ENCODE measurements around the gene MALSU1.

Gene MALSU1

GRCh38 chr7:23335136-23335535 is 36.0 kb downstream of the MALSU1 start:
- no peak for DNase-seq (ENCODE audit: low read depth in 2 of 2)

GRCh38 chr7:23335621-23336020 is 36.5 kb downstream of the MALSU1 start:
- DNase-seq (ENCODE audit: low read depth in 2 of 2) = no peak

- DNase-seq (ENCODE audit: low read depth in 2 of 2) = no peak
Observed at GRCh38 chr7:23336086-23336485, 36.9 kb downstream of the MALSU1 start.

GRCh38 chr7:23336799-23337283 is 37.7 kb downstream of the MALSU1 start:
- no peak for DNase-seq (ENCODE audit: low read depth in 2 of 2)

- no peak for DNase-seq (ENCODE audit: low read depth in 2 of 2)
Observed at GRCh38 chr7:23337374-23337773, 38.2 kb downstream of the MALSU1 start.

GRCh38 chr7:23338439-23338838 is 39.3 kb downstream of the MALSU1 start:
- no peak for DNase-seq (ENCODE audit: low read depth in 2 of 2)

- no peak for DNase-seq (ENCODE audit: low read depth in 2 of 2)
Observed at GRCh38 chr7:23338863-23339262, 39.7 kb downstream of the MALSU1 start.

- no peak for DNase-seq (ENCODE audit: low read depth in 2 of 2)
Observed at GRCh38 chr7:23341846-23342598, 42.9 kb downstream of the MALSU1 start.

GRCh38 chr7:23343102-23343501 is 44.0 kb downstream of the MALSU1 start:
- DNase-seq (ENCODE audit: low read depth in 2 of 2) = no peak

- no peak for DNase-seq (ENCODE audit: low read depth in 2 of 2)
Observed at GRCh38 chr7:23343806-23344475, 44.8 kb downstream of the MALSU1 start.

- no peak for DNase-seq (ENCODE audit: low read depth in 2 of 2)
Observed at GRCh38 chr7:23345601-23346000, 46.5 kb downstream of the MALSU1 start.

GRCh38 chr7:23346316-23346715 is 47.2 kb downstream of the MALSU1 start:
- DNase-seq (ENCODE audit: low read depth in 2 of 2) = no peak

- DNase-seq (ENCODE audit: low read depth in 2 of 2) = no peak
Observed at GRCh38 chr7:23347033-23347681, 48.0 kb downstream of the MALSU1 start.

GRCh38 chr7:23347682-23348180 is 48.6 kb downstream of the MALSU1 start:
- peak; percentile 51 for DNase-seq (ENCODE audit: low read depth in 2 of 2)

GRCh38 chr7:23349484-23350157 is 50.5 kb downstream of the MALSU1 start:
- DNase-seq (ENCODE audit: low read depth in 2 of 2) = peak; percentile 54 to 60

GRCh38 chr7:23350466-23350865 is 51.3 kb downstream of the MALSU1 start:
- no peak for DNase-seq (ENCODE audit: low read depth in 2 of 2)

- no peak for DNase-seq (ENCODE audit: low read depth in 2 of 2)
Observed at GRCh38 chr7:23353172-23353571, 54.0 kb downstream of the MALSU1 start.

- DNase-seq (ENCODE audit: low read depth in 2 of 2) = no peak
Observed at GRCh38 chr7:23356168-23356567, 57.0 kb downstream of the MALSU1 start.

GRCh38 chr7:23356726-23357125 is 57.6 kb downstream of the MALSU1 start:
- DNase-seq (ENCODE audit: low read depth in 2 of 2) = no peak

GRCh38 chr7:23357190-23358093 is 58.3 kb downstream of the MALSU1 start:
- no peak for DNase-seq (ENCODE audit: low read depth in 2 of 2)

- no peak for DNase-seq (ENCODE audit: low read depth in 2 of 2)
Observed at GRCh38 chr7:23358152-23358674, 59.1 kb downstream of the MALSU1 start.

Measured in fibroblast of skin of left biceps (primary cell).